ENCODE data around the gene SUCLA2. TPM values are rescaled to one million over a fixed set of nuclear protein-coding genes. Genes with fewer than 3 reads are reported as not detected.

SUCLA2 gene
- total and polyA plus RNA-seq, 9 of the 15 experiments (the other 6 are each of a cell fraction or from before 2014, with no cell fraction given): 23.3 to 52.9 (median 35.8) TPM

DNA sequence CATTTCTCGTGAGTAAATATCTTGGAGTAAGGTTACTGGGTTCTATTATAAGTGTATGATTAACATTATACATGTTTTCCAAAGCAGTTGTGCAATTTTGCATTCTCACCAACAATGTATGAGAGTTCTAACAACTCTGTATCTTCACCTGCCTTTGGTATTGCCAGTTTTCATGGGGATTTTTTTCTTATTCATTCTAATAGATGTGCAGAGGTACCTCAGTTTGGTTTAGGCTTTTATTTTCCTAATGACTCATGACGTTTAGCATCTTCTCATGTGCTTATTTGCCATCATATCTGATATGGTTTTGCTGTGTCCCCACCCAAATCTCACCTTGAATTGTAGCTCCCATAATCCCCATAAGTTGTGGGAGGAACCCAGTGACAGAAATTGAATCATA, 28.8 kb upstream of the SUCLA2 start:
- Histone ChIP-seq H3K4me2 (ENCODE audit: insufficient read depth, low read length) (no peak overlapping the region), H2AFZ (ENCODE audit: low read depth, low read length) (no peak overlapping the region), H3K4me3 (no peak overlapping the region), H3K27me3 (ENCODE audit: control insufficient read depth in 2 of 2, insufficient read depth in 2 of 2, low read length in 2 of 2) (no peaks in the 10 kb centered on the region), H3K9ac (ENCODE audit: insufficient read depth in 1 of 2, low read depth in 2 of 2, low read length in 2 of 2) (no peak overlapping the region), H3K9me3 (replicated peaks; ENCODE audit: control insufficient read depth, insufficient read depth, low read depth, low read length) (no peaks in the 10 kb centered on the region), H3K9me1 (ENCODE audit: control insufficient read depth, insufficient read depth, low read length) (no peaks in the 10 kb centered on the region), H3K27ac (ENCODE audit: extremely low read depth, low read depth, low read length) (no peak overlapping the region), H4K20me1 (replicated peaks; ENCODE audit: control insufficient read depth, insufficient read depth, low read length) (no peaks in the 10 kb centered on the region), H3K79me2 (ENCODE audit: control insufficient read depth, insufficient read depth, low read length) (no peaks in the 10 kb centered on the region), H3K36me3 (ENCODE audit: control insufficient read depth, insufficient read depth, low read length) (no peaks in the 10 kb centered on the region), H3K4me1 (replicated peaks in 1 of 2; ENCODE audit: control insufficient read depth in 2 of 2, insufficient read depth in 2 of 2, low read length in 2 of 2) (no peaks in the 10 kb centered on the region)
- ChIA-PET CTCF (ENCODE audit: low intra/inter-chr PET ratio) (no interaction called here), POLR2A (no interaction called here)
- TF ChIP-seq SIX5 (IDR thresholded peaks at IDR 0.05; ENCODE audit: borderline replicate concordance in 1 of 2, insufficient read depth in 1 of 2, low read depth in 1 of 2, low read length in 2 of 2) (no peak), SLC30A9 (CRISPR knock-in tag; IDR thresholded peaks at IDR 0.05) (no peak), SMARCA5 (IDR thresholded peaks at IDR 0.05) (no peak), ZNF140 (CRISPR knock-in tag; IDR thresholded peaks at IDR 0.05) (no peak), MAFK (IDR thresholded peaks at IDR 0.05; ENCODE audit: low read length) (no peak), NFXL1 (CRISPR knock-in tag; IDR thresholded peaks at IDR 0.05) (no peak), DDX20 (tag; IDR thresholded peaks at IDR 0.05; ENCODE audit: low read depth) (no peak), POLR2H (tag; IDR thresholded peaks at IDR 0.05; ENCODE audit: low read depth) (no peak), STAT5A (IDR thresholded peaks at IDR 0.05; ENCODE audit: borderline replicate concordance, low read length) (no peak), BRCA1 (IDR thresholded peaks at IDR 0.05) (no peak), BRCA1 (CRISPR knock-in tag; IDR thresholded peaks at IDR 0.05) (no peak)
- TF ChIP-seq, protein P1, sequence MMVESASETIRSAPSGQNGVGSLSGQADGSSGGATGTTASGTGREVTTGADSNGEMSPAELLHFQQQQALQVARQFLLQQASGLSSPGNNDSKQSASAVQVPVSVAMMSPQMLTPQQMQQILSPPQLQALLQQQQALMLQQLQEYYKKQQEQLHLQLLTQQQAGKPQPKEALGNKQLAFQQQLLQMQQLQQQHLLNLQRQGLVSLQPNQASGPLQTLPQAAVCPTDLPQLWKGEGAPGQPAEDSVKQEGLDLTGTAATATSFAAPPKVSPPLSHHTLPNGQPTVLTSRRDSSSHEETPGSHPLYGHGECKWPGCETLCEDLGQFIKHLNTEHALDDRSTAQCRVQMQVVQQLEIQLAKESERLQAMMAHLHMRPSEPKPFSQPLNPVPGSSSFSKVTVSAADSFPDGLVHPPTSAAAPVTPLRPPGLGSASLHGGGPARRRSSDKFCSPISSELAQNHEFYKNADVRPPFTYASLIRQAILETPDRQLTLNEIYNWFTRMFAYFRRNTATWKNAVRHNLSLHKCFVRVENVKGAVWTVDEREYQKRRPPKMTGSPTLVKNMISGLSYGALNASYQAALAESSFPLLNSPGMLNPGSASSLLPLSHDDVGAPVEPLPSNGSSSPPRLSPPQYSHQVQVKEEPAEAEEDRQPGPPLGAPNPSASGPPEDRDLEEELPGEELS (CRISPR knock-in tag; IDR thresholded peaks at IDR 0.05; ENCODE audit: borderline replicate concordance): no peak
- intact Hi-C loops (cut with micrococcal nuclease): no loop called here
- ATAC-seq (no peak), FAIRE-seq (no peak), DNase-seq (ENCODE audit: extremely low read depth in 1 of 4, low spot score in 3 of 4) (no peak)
- in situ Hi-C loops (cut with MboI): no loop called here
- no TSS peak for BruUV-seq (replicated peaks)
- WGBS (ENCODE audit: insufficient coverage, low coverage, missing lambda C conversion rate): 44% methylated on average over 2 of the region's 2 CpGs

All from K562 (cell line).